Uterus (tissue), 4 donors: Measurements from ENCODE around the gene SCAF8. TPM values are rescaled to one million over a fixed set of nuclear protein-coding genes. Genes with fewer than 3 reads are reported as not detected.
"Not testable (repeated sequence)": the region's sequence is repeated elsewhere in the genome, so short reads cannot be mapped to it uniquely, and the experiment has no call there.

Source experiments
- DNase-seq, 2 donors: peaks; one replicate each; pipeline ENCODE4 v3.0.0-alpha.2; 2019 to 2020
- H3K27ac ChIP-seq, 2 donors: fragments of 200-600 bp; sonication (generic); 1 replicate in 1 of 2; 2 replicates in 1 of 2; pipeline ENCODE4 v1.5.1; 2016 to 2018
- H3K27me3 ChIP-seq, 2 donors: fragments of 200-600 bp; sonication (generic); one replicate each; pipeline ENCODE4 v1.5.1; 2018 to 2019; ENCODE audit warnings: control low read depth in 1 of 2
- H3K36me3 ChIP-seq, 2 donors: fragments of 200-600 bp; sonication (generic); one replicate each; pipeline ENCODE4 v1.5.1; 2019; ENCODE audit warnings: control low read depth in 1 of 2
- H3K4me1 ChIP-seq, 2 donors: fragments of 200-600 bp; sonication (generic); one replicate each; pipeline ENCODE4 v1.5.1; 2018 to 2019; ENCODE audit warnings: control low read depth in 1 of 2
- H3K4me3 ChIP-seq, 2 donors: fragments of 200-600 bp; sonication (generic); 1 replicate in 1 of 2; 2 replicates in 1 of 2; pipeline ENCODE4 v1.5.1; 2018 to 2019; ENCODE audit warnings: mild to moderate bottlenecking in 1 of 2
- H3K9me3 ChIP-seq, 2 donors: fragments of 200-600 bp; sonication (generic); one replicate each; pipeline ENCODE4 v1.5.1; 2019; ENCODE audit warnings: control low read depth in 1 of 2
- CTCF ChIP-seq, 4 experiments: fragments of 200-600 bp in 2 of 4; fragments of 450-650 bp in 2 of 4; sonication (generic) in 2 of 4; IDR thresholded peaks; one replicate each; pipeline ENCODE4 v1.5.1; 2016 to 2019; ENCODE audit warnings: antibody characterized with exemption in 4 of 4, mild to moderate bottlenecking in 2 of 4, moderate library complexity in 1 of 4
- POLR2A ChIP-seq, 2 donors: fragments of 450-650 bp; IDR thresholded peaks; one replicate each; pipeline ENCODE4 v1.6.1; 2016; ENCODE audit warnings: antibody characterized with exemption in 2 of 2, mild to moderate bottlenecking in 1 of 2, moderate library complexity in 1 of 2
- intact Hi-C: fragments of 100-400 bp; cut with DNase I; formaldehyde crosslinking; loops from one replicate; pipeline ENCODE4 v1.15.1; 2023; ENCODE audit warnings: low total_unique reads
- total RNA-seq, 4 donors: library from RNA; depleted of rRNA in 3 of 4; stranded (reverse); fragments of >200 nt in 3 of 4; gene quantifications; one replicate each; pipeline versions ENCODE4 v1.1.0 to v1.2.4, GENCODE V29; 2014 to 2023
- donor health status: DM: yes; HTN: yes; CAD: no.

Gene SCAF8
- total RNA-seq, 4 donors from 2014 or later = 28.7 to 85.9 (median 53.8) TPM

- H3K36me3 ChIP-seq = no peaks in the 10 kb centered on the region
- no peaks in the 10 kb centered on the region for H3K9me3 ChIP-seq
- no peaks in the 10 kb centered on the region for H3K27me3 ChIP-seq
- no peak overlapping the region for H3K4me3 ChIP-seq
- H3K27ac ChIP-seq = peak overlapping the region in 1 of 2 donors; percentile 7
- no peak for DNase-seq
- peaks cover 0 to 4% of the 10 kb centered on the region in 2 donors for H3K4me1 ChIP-seq
- TF ChIP-seq POLR2A (IDR thresholded peaks at IDR 0.05) (no peak), CTCF (IDR thresholded peaks at IDR 0.05) (peak; percentile 41 to 66 (median 56))
- intact Hi-C loops = no loop called here
Measured at GRCh38 chr6:154805288-154805911, 72.2 kb downstream of the SCAF8 start.

- intact Hi-C loops = no loop called here
- Histone ChIP-seq H3K27ac (peak overlapping the region; percentile 21 to 64), H3K4me1 (peaks cover 0 to under 1% of the 10 kb centered on the region in 2 donors), H3K36me3 (no peaks in the 10 kb centered on the region), H3K27me3 (no peaks in the 10 kb centered on the region), H3K4me3 (no peak overlapping the region), H3K9me3 (no peaks in the 10 kb centered on the region)
- no peak for TF ChIP-seq POLR2A (IDR thresholded peaks at IDR 0.05)
- TF ChIP-seq CTCF (IDR thresholded peaks at IDR 0.05) = no peak
- no peak for DNase-seq
Measured at GRCh38 chr6:154806804-154807203, 73.6 kb downstream of the SCAF8 start.

GRCh38 chr6:154811663-154812062 is 78.4 kb downstream of the SCAF8 start:
- intact Hi-C loops = loop anchor here (10.0 kb wide), 1 partner anchor 137 kb away; no protein-coding TSS in a partner anchor
- H3K27ac ChIP-seq, H3K36me3 ChIP-seq, DNase-seq, H3K4me1 ChIP-seq, H3K4me3 ChIP-seq, H3K9me3 ChIP-seq, H3K27me3 ChIP-seq: not testable (repeated sequence)

- H3K36me3 ChIP-seq = no peaks in the 10 kb centered on the region
- H3K4me3 ChIP-seq = no peak overlapping the region
- no peaks in the 10 kb centered on the region for H3K27me3 ChIP-seq
- no peak overlapping the region for H3K27ac ChIP-seq
- intact Hi-C loops = loop anchor here (10.0 kb wide), 1 partner anchor 139 kb away; no protein-coding TSS in a partner anchor
- no peak for TF ChIP-seq CTCF (IDR thresholded peaks at IDR 0.05)
- TF ChIP-seq POLR2A (IDR thresholded peaks at IDR 0.05) = no peak
- no peaks in the 10 kb centered on the region for H3K9me3 ChIP-seq
- H3K4me1 ChIP-seq = no peaks in the 10 kb centered on the region
- no peak for DNase-seq
Measured at GRCh38 chr6:154814063-154814462, 80.8 kb downstream of the SCAF8 start.

- H3K27ac ChIP-seq = peak overlapping the region in 1 of 2 donors; percentile 23
- H3K27me3 ChIP-seq = no peaks in the 10 kb centered on the region
- no peaks in the 10 kb centered on the region for H3K36me3 ChIP-seq
- intact Hi-C loops = loop anchor here (10.0 kb wide), 1 partner anchor 141 kb away; no protein-coding TSS in a partner anchor
- TF ChIP-seq POLR2A (IDR thresholded peaks at IDR 0.05) (no peak), CTCF (IDR thresholded peaks at IDR 0.05) (no peak)
- H3K4me3 ChIP-seq = no peak overlapping the region
- H3K4me1 ChIP-seq = no peaks in the 10 kb centered on the region
- DNase-seq = no peak
- no peaks in the 10 kb centered on the region for H3K9me3 ChIP-seq
Measured at GRCh38 chr6:154815938-154816820, 83.0 kb downstream of the SCAF8 start.
